Adrenal gland (tissue), 5 donors: ENCODE data around the gene MFF.

Experiments used
- POLR2A ChIP-seq, 2 donors: fragments of 450-650 bp; IDR thresholded peaks; one replicate each; pipeline ENCODE4 v1.6.1; 2017; ENCODE audit warnings: antibody characterized with exemption in 2 of 2, mild to moderate bottlenecking in 2 of 2, moderate library complexity in 1 of 2
- TF ChIP-seq, protein P1 (sequence below), 6 experiments: fragments of 450-650 bp in 4 of 6; fragments of 200-600 bp in 2 of 6; sonication (generic) in 1 of 6; IDR thresholded peaks; 1 replicate in 5 of 6; 2 replicates in 1 of 6; pipeline versions ENCODE4 v1.5.1 to v1.8.0; 2016 to 2021; ENCODE audit warnings: antibody characterized with exemption in 6 of 6, mild to moderate bottlenecking in 2 of 6, moderate library complexity in 1 of 6
- donor health status: DM: no; HTN: no; CAD: no.

DNA sequence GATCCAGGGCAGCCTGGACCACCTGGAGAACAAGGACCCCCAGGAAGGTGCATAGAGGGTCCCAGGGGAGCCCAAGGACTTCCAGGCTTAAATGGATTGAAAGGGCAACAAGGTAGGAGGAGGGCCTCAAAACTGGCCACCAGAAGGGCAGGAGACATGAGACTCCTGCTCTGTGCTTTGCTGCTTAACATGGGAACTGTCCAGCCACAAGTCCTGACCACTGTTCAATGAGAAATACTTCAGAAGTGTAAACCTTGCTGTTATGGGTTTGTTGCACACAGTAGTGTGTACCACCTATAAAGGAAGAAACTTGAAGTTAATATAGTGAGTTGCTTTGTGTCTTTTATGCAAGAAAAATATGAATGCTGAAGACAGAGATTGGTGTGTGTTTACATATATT lies 44.2 kb upstream of the MFF start:
- TF ChIP-seq, protein P1, sequence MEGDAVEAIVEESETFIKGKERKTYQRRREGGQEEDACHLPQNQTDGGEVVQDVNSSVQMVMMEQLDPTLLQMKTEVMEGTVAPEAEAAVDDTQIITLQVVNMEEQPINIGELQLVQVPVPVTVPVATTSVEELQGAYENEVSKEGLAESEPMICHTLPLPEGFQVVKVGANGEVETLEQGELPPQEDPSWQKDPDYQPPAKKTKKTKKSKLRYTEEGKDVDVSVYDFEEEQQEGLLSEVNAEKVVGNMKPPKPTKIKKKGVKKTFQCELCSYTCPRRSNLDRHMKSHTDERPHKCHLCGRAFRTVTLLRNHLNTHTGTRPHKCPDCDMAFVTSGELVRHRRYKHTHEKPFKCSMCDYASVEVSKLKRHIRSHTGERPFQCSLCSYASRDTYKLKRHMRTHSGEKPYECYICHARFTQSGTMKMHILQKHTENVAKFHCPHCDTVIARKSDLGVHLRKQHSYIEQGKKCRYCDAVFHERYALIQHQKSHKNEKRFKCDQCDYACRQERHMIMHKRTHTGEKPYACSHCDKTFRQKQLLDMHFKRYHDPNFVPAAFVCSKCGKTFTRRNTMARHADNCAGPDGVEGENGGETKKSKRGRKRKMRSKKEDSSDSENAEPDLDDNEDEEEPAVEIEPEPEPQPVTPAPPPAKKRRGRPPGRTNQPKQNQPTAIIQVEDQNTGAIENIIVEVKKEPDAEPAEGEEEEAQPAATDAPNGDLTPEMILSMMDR (IDR thresholded peaks at IDR 0.05): no peak
- no peak for TF ChIP-seq POLR2A (IDR thresholded peaks at IDR 0.05)
